Measurements from ENCODE around the gene AMTN.

DNA sequence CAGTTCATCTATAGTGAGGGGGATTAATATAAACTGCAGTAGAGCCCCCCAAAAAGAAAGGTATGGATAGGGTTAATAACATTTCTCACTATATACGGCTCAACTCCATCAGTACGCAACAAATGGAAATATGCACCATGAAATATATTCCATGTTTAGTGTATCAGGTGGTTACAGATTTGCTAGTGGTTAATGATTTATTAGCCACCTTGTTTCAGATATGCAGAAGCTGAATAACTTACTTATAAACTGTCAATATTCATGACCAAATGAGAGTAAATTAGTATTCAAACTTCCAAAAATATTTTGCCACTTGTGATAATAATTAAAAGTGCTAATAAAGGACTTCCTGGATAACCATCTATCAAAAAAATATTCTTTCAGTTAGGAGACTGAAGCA lies 14.8 kb downstream of the AMTN start:
- TF ChIP-seq, protein P1, sequence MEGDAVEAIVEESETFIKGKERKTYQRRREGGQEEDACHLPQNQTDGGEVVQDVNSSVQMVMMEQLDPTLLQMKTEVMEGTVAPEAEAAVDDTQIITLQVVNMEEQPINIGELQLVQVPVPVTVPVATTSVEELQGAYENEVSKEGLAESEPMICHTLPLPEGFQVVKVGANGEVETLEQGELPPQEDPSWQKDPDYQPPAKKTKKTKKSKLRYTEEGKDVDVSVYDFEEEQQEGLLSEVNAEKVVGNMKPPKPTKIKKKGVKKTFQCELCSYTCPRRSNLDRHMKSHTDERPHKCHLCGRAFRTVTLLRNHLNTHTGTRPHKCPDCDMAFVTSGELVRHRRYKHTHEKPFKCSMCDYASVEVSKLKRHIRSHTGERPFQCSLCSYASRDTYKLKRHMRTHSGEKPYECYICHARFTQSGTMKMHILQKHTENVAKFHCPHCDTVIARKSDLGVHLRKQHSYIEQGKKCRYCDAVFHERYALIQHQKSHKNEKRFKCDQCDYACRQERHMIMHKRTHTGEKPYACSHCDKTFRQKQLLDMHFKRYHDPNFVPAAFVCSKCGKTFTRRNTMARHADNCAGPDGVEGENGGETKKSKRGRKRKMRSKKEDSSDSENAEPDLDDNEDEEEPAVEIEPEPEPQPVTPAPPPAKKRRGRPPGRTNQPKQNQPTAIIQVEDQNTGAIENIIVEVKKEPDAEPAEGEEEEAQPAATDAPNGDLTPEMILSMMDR (IDR thresholded peaks at IDR 0.05; ENCODE audit: insufficient read depth, low read depth, low read length), result no peak
- TF ChIP-seq EZH2 (IDR thresholded peaks at IDR 0.05; ENCODE audit: insufficient read depth, low read length), result no peak
